ENCODE data around the gene NANOS2.

DNA sequence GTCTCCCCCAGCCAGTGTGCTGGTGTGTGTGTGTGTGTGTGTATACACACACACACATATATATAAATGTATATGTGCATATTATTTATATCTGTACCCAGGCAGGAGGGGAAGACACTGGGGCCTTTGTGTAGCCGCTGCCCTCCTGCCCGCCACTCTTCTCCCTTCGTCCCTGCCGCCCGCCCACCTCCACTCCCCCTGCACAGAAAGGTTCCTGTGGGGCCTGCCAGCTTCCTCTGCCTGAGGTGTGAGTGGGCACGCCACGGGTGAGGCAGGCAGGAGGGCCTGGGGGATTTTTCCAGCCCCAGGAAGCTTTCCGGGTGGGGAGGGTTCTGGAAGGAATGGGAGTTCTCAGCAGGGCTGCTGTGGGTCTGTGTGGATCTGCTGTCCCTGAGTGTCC, 35.5 kb downstream of the NANOS2 start:
- TF ChIP-seq CTCF (IDR thresholded peaks at IDR 0.05; ENCODE audit: low read length) (no peak), EZH2 (optimal IDR thresholded peaks at IDR 0.05; ENCODE audit: low read depth, low read length) (no peak), EZH2phosphoT487 (IDR thresholded peaks at IDR 0.05; ENCODE audit: low read length) (no peak)
